Stimulated activated naive CD4-positive, alpha-beta T cell (primary cell): ENCODE results near the gene CRTC1.

ENCODE experiments used
- DNase-seq, 6 experiments: peaks; one replicate each; lab custom pipeline; 2025; lab: John Stamatoyannopoulos, UW

The CRTC1 gene

GRCh38 chr19:18653853-18654252, 29.6 kb upstream of the CRTC1 start:
- DNase-seq: no peak

GRCh38 chr19:18654469-18654868, 29.0 kb upstream of the CRTC1 start:
- no peak for DNase-seq

GRCh38 chr19:18655173-18655844, 28.2 kb upstream of the CRTC1 start:
- no peak for DNase-seq

- DNase-seq: no peak
Observed at GRCh38 chr19:18656337-18657086, 27.0 kb upstream of the CRTC1 start.

GRCh38 chr19:18657590-18658365, 25.7 kb upstream of the CRTC1 start:
- DNase-seq: no peak

- no peak for DNase-seq
Observed at GRCh38 chr19:18658366-18658855, 25.1 kb upstream of the CRTC1 start.

- DNase-seq: no peak
Observed at GRCh38 chr19:18659281-18660050, 24.0 kb upstream of the CRTC1 start.

GRCh38 chr19:18660051-18660910, 23.2 kb upstream of the CRTC1 start:
- no peak for DNase-seq

GRCh38 chr19:18660939-18661670, 22.4 kb upstream of the CRTC1 start:
- no peak for DNase-seq

GRCh38 chr19:18662972-18663732, 20.3 kb upstream of the CRTC1 start:
- DNase-seq: no peak

GRCh38 chr19:18663940-18664530, 19.4 kb upstream of the CRTC1 start:
- peak in 4 of 6 experiments; percentile 10 to 19 (median 14) for DNase-seq

- DNase-seq: no peak
Observed at GRCh38 chr19:18665771-18666202, 17.7 kb upstream of the CRTC1 start.

GRCh38 chr19:18666317-18666716, 17.2 kb upstream of the CRTC1 start:
- DNase-seq: no peak

GRCh38 chr19:18666784-18667183, 16.7 kb upstream of the CRTC1 start:
- no peak for DNase-seq

- no peak for DNase-seq
Observed at GRCh38 chr19:18667531-18668251, 15.8 kb upstream of the CRTC1 start.

GRCh38 chr19:18668252-18668631, 15.2 kb upstream of the CRTC1 start:
- no peak for DNase-seq

GRCh38 chr19:18668744-18669523, 14.5 kb upstream of the CRTC1 start:
- no peak for DNase-seq

GRCh38 chr19:18669524-18669817, 14.0 kb upstream of the CRTC1 start:
- no peak for DNase-seq
